Measurements from ENCODE around the gene GRB10.

Gene GRB10

GRCh38 chr7:50805447-50806125 is 22.9 kb upstream of the GRB10 start:
- in situ Hi-C loops (cut with HindIII; ENCODE audit: low sequenced_read_pairs): no loop called here

DNA sequence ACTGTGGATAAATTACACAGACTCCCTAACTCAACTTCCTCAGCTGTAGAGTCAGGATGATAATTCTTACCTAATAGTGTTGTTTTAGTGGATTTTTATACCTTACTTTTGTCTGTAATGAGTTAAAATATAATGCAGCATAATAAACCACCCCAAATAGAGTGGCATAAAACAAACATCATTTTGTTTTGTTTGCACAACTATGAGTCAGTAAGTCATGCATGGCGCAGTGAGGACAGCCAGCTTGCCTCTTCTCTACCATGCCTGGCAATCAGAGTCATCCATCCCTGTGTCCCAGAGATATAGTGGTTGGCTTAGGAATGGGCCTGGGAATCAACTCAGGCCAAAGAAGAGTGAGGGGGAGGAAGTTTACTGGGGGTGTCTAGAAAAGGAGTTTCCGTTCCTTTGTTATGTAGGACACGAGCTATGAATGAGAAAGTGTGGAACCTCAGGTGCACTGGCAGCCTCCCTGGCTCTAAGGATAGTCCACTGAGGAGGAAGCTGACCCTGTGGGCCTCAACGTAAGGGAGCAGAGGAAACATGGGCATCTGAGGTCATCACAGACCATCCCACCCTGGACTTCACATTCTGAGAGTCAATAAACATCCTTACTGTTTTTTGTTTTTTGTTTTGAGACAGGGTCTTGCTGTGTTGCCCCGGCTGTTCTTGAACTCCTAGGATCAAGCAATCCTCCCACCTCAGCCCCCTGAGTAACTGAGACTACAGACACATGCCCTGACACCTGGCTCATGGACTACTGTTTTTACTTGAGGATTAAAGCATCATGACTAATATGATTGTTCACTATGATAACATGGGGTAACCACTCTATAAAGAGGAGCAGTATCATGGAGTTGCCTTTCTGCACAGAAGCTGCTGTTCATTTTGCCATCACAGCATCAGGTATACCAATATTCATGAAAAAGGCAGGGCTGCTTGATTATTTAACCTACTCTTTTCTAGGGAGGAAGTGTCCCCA is 21.0 kb upstream of the GRB10 start:
- in situ Hi-C loops (cut with HindIII; ENCODE audit: low sequenced_read_pairs): no loop called here

DNA sequence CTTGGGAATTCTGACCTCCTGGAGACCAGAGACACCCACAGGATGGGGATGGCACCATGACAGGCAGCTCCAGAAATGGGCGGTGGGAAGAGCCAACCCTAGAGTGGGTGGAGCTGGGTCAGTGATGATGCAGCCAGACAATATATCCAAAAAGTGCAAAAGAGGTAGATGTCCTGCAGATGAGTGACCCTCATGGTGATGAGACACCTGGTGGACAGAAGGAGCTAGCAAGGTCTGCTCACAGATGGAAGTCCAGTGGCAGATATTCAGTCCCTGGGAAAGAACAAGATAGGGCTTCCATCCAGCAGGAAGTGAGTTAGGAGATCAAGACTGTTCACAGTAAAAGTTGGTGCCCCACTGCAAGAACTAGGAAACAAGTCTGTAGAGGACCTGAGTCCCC is 19.2 kb upstream of the GRB10 start:
- in situ Hi-C loops (cut with HindIII; ENCODE audit: low sequenced_read_pairs): no loop called here

GRCh38 chr7:50799873-50800272 is 17.2 kb upstream of the GRB10 start:
- in situ Hi-C loops (cut with HindIII; ENCODE audit: low sequenced_read_pairs): no loop called here

DNA sequence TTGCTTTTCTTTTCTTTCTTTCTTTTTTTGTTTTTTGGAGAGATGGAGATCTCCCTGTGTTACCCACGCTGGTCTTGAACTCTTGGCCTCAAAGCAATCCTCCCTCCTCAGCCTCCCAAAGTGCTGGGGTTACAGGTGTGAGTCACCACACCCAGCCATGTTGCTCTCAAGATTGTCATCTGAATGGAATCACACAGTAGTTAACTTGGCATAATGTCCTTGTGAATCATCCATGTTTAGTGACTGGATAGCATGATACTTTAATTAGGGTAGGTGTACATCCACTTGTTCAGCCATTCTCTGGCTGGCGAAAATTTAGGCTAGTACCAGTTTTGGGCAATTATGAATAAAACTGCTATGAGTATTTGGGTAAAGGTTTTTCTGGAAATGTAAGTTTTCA is 15.4 kb upstream of the GRB10 start:
- in situ Hi-C loops (cut with HindIII; ENCODE audit: low sequenced_read_pairs): no loop called here

GRCh38 chr7:50795831-50796230 is 13.1 kb upstream of the GRB10 start:
- in situ Hi-C loops (cut with HindIII; ENCODE audit: low sequenced_read_pairs): no loop called here

- in situ Hi-C loops (cut with HindIII; ENCODE audit: low sequenced_read_pairs): no loop called here
Measured at GRCh38 chr7:50795253-50795652, 12.6 kb upstream of the GRB10 start.

DNA sequence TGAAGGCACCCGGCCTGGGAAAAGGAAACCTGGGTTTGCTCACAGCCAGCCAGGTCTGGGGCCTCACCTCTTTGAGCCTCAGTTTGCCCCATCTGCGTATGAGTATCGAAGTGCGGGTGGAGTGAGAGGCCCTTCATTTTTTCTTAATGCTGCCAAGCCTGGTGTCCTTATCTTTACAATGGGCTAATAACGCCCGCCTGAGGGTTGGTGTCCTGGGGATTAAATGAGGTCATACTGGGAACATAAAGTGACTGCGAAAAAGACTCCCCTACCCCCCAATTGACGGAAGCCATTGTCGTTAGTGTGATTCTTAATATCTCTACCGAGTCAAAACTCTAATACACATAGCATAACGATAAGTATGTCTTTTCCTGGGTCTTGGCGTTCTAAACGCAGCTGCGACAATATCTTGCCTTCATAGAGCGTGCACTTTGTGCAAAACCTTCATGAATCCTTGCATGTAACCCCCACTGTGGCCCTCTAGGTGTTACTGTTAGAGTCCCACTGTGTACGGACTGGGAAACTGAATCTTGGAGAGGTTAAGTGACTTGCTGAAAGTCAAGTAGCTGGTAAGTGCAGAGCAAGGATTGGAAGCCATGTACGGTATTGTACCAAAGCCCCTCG is 11.4 kb upstream of the GRB10 start:
- in situ Hi-C loops (cut with HindIII; ENCODE audit: low sequenced_read_pairs): no loop called here

- in situ Hi-C loops (cut with HindIII; ENCODE audit: low sequenced_read_pairs): no loop called here
Measured at GRCh38 chr7:50793120-50793946, 10.6 kb upstream of the GRB10 start.

DNA sequence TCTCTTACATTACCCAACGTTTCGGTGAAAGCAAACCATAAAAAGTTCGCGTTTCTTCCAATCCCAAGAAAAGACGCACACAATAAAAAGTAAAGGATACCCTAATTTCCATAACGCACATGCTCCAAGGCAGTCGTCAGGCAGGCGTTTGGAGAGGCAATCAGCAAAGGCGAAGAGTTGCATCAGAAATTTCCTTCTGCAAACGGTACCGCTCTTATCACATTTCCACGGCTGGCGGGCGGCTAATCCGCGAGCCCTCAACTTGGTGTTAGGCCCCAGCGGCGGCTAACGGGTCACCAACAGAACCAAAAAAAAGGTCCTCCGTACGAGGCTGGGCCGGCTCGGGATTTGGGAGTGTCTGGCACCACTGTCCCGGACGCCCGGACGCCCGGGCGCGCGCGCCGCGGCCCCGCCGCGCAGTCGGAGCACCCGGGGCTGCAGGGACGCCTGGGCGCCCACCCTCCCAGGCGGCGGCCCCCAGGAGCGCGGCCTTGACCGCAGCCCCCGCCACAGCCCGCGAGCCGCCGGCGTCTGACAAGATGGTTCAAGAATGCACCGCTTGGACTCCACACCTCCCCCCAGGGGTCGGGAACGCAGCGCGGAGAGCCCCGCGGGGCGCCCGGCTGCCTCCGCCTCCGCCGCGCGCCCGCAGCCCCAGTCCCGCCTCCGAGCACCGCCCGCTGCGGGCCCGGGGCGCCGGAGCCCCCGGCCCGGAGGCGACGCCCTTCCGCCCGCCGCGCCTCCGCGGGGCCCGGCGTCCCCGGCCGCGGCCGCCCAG is 9.8 kb upstream of the GRB10 start:
- in situ Hi-C loops (cut with HindIII; ENCODE audit: low sequenced_read_pairs): no loop called here

- in situ Hi-C loops (cut with HindIII; ENCODE audit: low sequenced_read_pairs): no loop called here
Measured at GRCh38 chr7:50791938-50792341, 9.2 kb upstream of the GRB10 start.

GRCh38 chr7:50791363-50791937 is 8.8 kb upstream of the GRB10 start:
- in situ Hi-C loops (cut with HindIII; ENCODE audit: low sequenced_read_pairs): no loop called here

GRCh38 chr7:50790381-50790780 is 7.7 kb upstream of the GRB10 start:
- in situ Hi-C loops (cut with HindIII; ENCODE audit: low sequenced_read_pairs): no loop called here

GRCh38 chr7:50788382-50788781 is 5.7 kb upstream of the GRB10 start:
- in situ Hi-C loops (cut with HindIII; ENCODE audit: low sequenced_read_pairs): no loop called here

GRCh38 chr7:50787825-50788224 is 5.1 kb upstream of the GRB10 start:
- in situ Hi-C loops (cut with HindIII; ENCODE audit: low sequenced_read_pairs): no loop called here

DNA sequence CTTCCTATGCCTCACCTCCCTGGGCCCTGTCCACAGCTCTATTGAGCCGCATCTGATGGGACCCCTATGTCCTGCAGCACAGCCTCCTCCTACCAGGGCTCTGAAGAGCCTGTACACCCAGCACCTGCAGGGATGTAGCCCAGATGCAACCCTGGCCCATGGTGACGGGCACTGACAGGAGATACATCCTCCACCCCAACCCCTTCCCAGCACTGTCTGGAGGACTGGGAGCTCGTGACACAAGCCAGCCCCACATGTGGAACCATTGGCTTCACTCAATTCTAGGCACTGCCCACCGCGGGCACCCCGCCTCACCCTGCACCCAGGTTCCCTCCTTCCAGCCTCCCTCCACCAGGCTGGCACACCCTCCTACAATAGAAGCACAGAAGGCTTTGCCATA is 2.6 kb upstream of the GRB10 start:
- in situ Hi-C loops (cut with HindIII; ENCODE audit: low sequenced_read_pairs): no loop called here

GRCh38 chr7:50783801-50784507 is 1.3 kb upstream of the GRB10 start:
- in situ Hi-C loops (cut with HindIII; ENCODE audit: low sequenced_read_pairs): no loop called here

- in situ Hi-C loops (cut with HindIII; ENCODE audit: low sequenced_read_pairs): no loop called here
Measured at GRCh38 chr7:50783303-50783702, 607 bp upstream of the GRB10 start.
